Liver (tissue), 9 donors: ENCODE results near the gene ADAMTS5. TPM values are rescaled to one million over a fixed set of nuclear protein-coding genes. Genes with fewer than 3 reads are reported as not detected.

Experiments
- DNase-seq: peaks from one replicate; pipeline ENCODE4 v3.0.0-alpha.2; 2017; ENCODE audit warnings: low spot score
- H3K27ac ChIP-seq, 2 donors: one replicate each; pipeline ENCODE4 v1.7.0; 2013; ENCODE audit warnings: inconsistent platforms in 2 of 2, low read length in 2 of 2, control low read depth in 1 of 2, low read depth in 1 of 2, mild to moderate bottlenecking in 1 of 2
- H3K27me3 ChIP-seq, 4 donors: one replicate each; pipeline versions ENCODE4 v1.6.1 to v1.7.0; 2013; ENCODE audit warnings: low read length in 3 of 4, inconsistent platforms in 1 of 4, mild to moderate bottlenecking in 1 of 4, moderate library complexity in 1 of 4; ENCODE audit not compliant: control insufficient read depth in 4 of 4, insufficient read depth in 4 of 4
- H3K36me3 ChIP-seq, 4 donors: one replicate each; pipeline versions ENCODE4 v1.6.1 to v1.7.0; 2013; ENCODE audit warnings: low read length in 3 of 4, mild to moderate bottlenecking in 3 of 4, low read depth in 1 of 4, moderate library complexity in 1 of 4; ENCODE audit not compliant: control insufficient read depth in 4 of 4, insufficient read depth in 3 of 4
- H3K4me1 ChIP-seq, 4 donors: one replicate each; pipeline versions ENCODE4 v1.6.1 to v1.7.0; 2013; ENCODE audit warnings: low read length in 3 of 4, mild to moderate bottlenecking in 3 of 4, moderate library complexity in 1 of 4; ENCODE audit not compliant: control insufficient read depth in 4 of 4, insufficient read depth in 4 of 4
- H3K4me3 ChIP-seq, 3 donors: one replicate each; pipeline versions ENCODE4 v1.6.1 to v1.7.0; 2013; ENCODE audit warnings: low read length in 3 of 3, control low read depth in 1 of 3, low read depth in 1 of 3, mild to moderate bottlenecking in 1 of 3
- H3K9ac ChIP-seq, 2 donors: one replicate each; pipeline ENCODE4 v1.7.0; 2013; ENCODE audit warnings: low read length in 2 of 2, mild to moderate bottlenecking in 2 of 2, moderate library complexity in 2 of 2, control low read depth in 1 of 2, low read depth in 1 of 2
- H3K9me3 ChIP-seq, 4 donors: one replicate each; pipeline versions ENCODE4 v1.6.1 to v1.7.0; 2013; ENCODE audit warnings: low read length in 3 of 4; ENCODE audit not compliant: control insufficient read depth in 4 of 4
- ATF3 ChIP-seq: IDR thresholded peaks from 2 replicates; pipeline ENCODE4 v1.6.1; 2016; ENCODE audit warnings: antibody characterized with exemption
- CTCF ChIP-seq: fragments of 150-350 bp; IDR thresholded peaks from 2 replicates; pipeline ENCODE4 v1.5.1; 2017; ENCODE audit warnings: improper control_type of control experiment, low read depth, low read length; ENCODE audit not compliant: missing input control
- EGR1 ChIP-seq, 2 donors: IDR thresholded peaks; 2 replicates each; pipeline ENCODE4 v1.6.1; 2016 to 2018; ENCODE audit warnings: antibody characterized with exemption in 2 of 2, low read depth in 2 of 2
- FOXA1 ChIP-seq: IDR thresholded peaks from 2 replicates; pipeline ENCODE4 v1.6.1; 2016; ENCODE audit warnings: antibody characterized with exemption
- FOXA2 ChIP-seq: IDR thresholded peaks from 2 replicates; pipeline ENCODE4 v1.6.1; 2016; ENCODE audit warnings: antibody characterized with exemption
- GABPA ChIP-seq, 2 donors: IDR thresholded peaks in 1 of 2; conservative IDR thresholded peaks in 1 of 2; 2 replicates each; pipeline ENCODE4 v1.6.1; 2016; ENCODE audit warnings: antibody characterized with exemption in 2 of 2, mild to moderate bottlenecking in 1 of 2, moderate library complexity in 1 of 2
- HNF4A ChIP-seq, 2 donors: conservative IDR thresholded peaks; 2 replicates each; pipeline ENCODE4 v1.6.1; 2016; ENCODE audit warnings: antibody characterized with exemption in 2 of 2, mild to moderate bottlenecking in 2 of 2
- HNF4G ChIP-seq: IDR thresholded peaks from 2 replicates; pipeline ENCODE4 v1.6.1; 2016; ENCODE audit warnings: antibody characterized with exemption
- JUND ChIP-seq, 2 donors: IDR thresholded peaks; 2 replicates each; pipeline ENCODE4 v1.6.1; 2016; ENCODE audit warnings: antibody characterized with exemption in 2 of 2
- NR2F2 ChIP-seq: IDR thresholded peaks from 2 replicates; pipeline ENCODE4 v1.6.1; 2016; ENCODE audit warnings: antibody characterized with exemption
- RAD21 ChIP-seq, 2 donors: IDR thresholded peaks; 2 replicates each; pipeline ENCODE4 v1.6.1; 2016; ENCODE audit warnings: antibody characterized with exemption in 2 of 2, mild to moderate bottlenecking in 2 of 2
- RXRA ChIP-seq, 2 donors: IDR thresholded peaks; 2 replicates each; pipeline ENCODE4 v1.6.1; 2017 to 2018; ENCODE audit warnings: antibody characterized with exemption in 2 of 2, mild to moderate bottlenecking in 1 of 2
- SP1 ChIP-seq: IDR thresholded peaks from 2 replicates; pipeline ENCODE4 v1.6.1; 2018; ENCODE audit warnings: antibody characterized with exemption, mild to moderate bottlenecking
- TAF1 ChIP-seq: conservative IDR thresholded peaks from 2 replicates; pipeline ENCODE4 v1.6.1; 2016; ENCODE audit warnings: antibody characterized with exemption, mild to moderate bottlenecking
- YY1 ChIP-seq: IDR thresholded peaks from 2 replicates; pipeline ENCODE4 v1.6.1; 2016; ENCODE audit warnings: antibody characterized with exemption, mild to moderate bottlenecking
- WGBS: extraction: QIAGEN DNeasy Blood & Tissue Kit; methylation state at CpG from one replicate; pipeline ENCODE4 v1.1.7; 2013; 5-methylcytosine and 5-hydroxymethylcytosine counted together
- polyA plus RNA-seq, 2 donors: library from polyadenylated mRNA; stranded (reverse) in 1 of 2; unstranded in 1 of 2; fragments of 200-250 nt in 1 of 2; fragments of >200 nt in 1 of 2; fragmentation: Nextera tagmentation in 1 of 2; extraction: Ambion mirVana in 1 of 2; gene quantifications; one replicate each; pipeline versions ENCODE4 v1.2.1 to v1.2.3, GENCODE V29; 2013 to 2015
- total RNA-seq, 2 donors: library from RNA; depleted of rRNA; stranded (reverse); fragments of >200 nt; gene quantifications; one replicate each; pipeline ENCODE4 v1.2.3, GENCODE V29; 2014
- TF ChIP-seq, protein P1 (sequence below): IDR thresholded peaks from 2 replicates; pipeline ENCODE4 v1.6.1; 2016; ENCODE audit warnings: antibody characterized with exemption, mild to moderate bottlenecking
- TF ChIP-seq, protein P2 (sequence below): IDR thresholded peaks from 2 replicates; pipeline ENCODE4 v1.6.1; 2016; ENCODE audit warnings: antibody characterized with exemption
- TF ChIP-seq, protein P3 (sequence below): IDR thresholded peaks from 2 replicates; pipeline ENCODE4 v1.6.1; 2016; ENCODE audit warnings: antibody characterized with exemption
- donor health status: healthy.
- donor health status: healthy.
- donor health status: healthy.
- donor health status: healthy.
- donor health status: healthy.

Gene ADAMTS5
- total and polyA plus RNA-seq, 4 donors = 0.43 to 2.5 (median 0.70) TPM

- TF ChIP-seq, protein P1, sequence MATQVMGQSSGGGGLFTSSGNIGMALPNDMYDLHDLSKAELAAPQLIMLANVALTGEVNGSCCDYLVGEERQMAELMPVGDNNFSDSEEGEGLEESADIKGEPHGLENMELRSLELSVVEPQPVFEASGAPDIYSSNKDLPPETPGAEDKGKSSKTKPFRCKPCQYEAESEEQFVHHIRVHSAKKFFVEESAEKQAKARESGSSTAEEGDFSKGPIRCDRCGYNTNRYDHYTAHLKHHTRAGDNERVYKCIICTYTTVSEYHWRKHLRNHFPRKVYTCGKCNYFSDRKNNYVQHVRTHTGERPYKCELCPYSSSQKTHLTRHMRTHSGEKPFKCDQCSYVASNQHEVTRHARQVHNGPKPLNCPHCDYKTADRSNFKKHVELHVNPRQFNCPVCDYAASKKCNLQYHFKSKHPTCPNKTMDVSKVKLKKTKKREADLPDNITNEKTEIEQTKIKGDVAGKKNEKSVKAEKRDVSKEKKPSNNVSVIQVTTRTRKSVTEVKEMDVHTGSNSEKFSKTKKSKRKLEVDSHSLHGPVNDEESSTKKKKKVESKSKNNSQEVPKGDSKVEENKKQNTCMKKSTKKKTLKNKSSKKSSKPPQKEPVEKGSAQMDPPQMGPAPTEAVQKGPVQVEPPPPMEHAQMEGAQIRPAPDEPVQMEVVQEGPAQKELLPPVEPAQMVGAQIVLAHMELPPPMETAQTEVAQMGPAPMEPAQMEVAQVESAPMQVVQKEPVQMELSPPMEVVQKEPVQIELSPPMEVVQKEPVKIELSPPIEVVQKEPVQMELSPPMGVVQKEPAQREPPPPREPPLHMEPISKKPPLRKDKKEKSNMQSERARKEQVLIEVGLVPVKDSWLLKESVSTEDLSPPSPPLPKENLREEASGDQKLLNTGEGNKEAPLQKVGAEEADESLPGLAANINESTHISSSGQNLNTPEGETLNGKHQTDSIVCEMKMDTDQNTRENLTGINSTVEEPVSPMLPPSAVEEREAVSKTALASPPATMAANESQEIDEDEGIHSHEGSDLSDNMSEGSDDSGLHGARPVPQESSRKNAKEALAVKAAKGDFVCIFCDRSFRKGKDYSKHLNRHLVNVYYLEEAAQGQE = no peak
- TF ChIP-seq, protein P2, sequence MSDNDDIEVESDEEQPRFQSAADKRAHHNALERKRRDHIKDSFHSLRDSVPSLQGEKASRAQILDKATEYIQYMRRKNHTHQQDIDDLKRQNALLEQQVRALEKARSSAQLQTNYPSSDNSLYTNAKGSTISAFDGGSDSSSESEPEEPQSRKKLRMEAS = no peak
- TF ChIP-seq EGR1 (IDR thresholded peaks at IDR 0.05; ENCODE audit: low read depth in 2 of 2) (no peak), RAD21 (IDR thresholded peaks at IDR 0.05) (no peak), HNF4G (no peak)
These were observed 52.3 kb downstream of the ADAMTS5 start (continued) for GRCh38 chr21:26914557-26914956.

DNA sequence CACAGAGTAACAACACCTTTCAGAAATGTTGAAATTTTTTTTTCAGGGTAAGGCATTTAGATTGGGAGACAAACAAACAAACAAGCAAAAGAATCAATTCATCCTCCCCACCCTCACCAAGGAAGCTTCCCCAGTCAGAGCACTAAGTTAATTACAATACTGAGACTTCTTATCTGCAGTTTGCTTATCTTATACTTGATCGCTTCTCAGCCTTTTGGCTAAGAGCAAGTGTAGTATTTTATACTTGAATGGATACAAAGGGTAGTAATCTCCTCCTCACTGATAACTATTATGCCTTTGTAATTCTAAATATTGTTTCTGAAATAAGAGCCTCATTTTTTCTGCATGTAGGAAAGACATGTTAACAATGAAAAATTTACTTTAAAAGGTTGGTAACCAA, 54.4 kb downstream of the ADAMTS5 start:
- no peak overlapping the region for H3K9ac ChIP-seq
- no peaks in the 10 kb centered on the region for H3K27me3 ChIP-seq
- TF ChIP-seq TAF1 = no peak
- no peak for TF ChIP-seq FOXA1
- TF ChIP-seq RAD21 (IDR thresholded peaks at IDR 0.05) = no peak
- no peak for TF ChIP-seq RXRA (IDR thresholded peaks at IDR 0.05)
- TF ChIP-seq NR2F2 = no peak
- no peak for TF ChIP-seq GABPA (IDR thresholded peaks at IDR 0.05 in 1 of 2, conservative IDR thresholded peaks at IDR 0.05 in 1 of 2)
- no peak for TF ChIP-seq HNF4A (conservative IDR thresholded peaks at IDR 0.05)
- TF ChIP-seq YY1 = no peak
- no peak for TF ChIP-seq HNF4G
- no peak for TF ChIP-seq FOXA2
- TF ChIP-seq CTCF = no peak
- TF ChIP-seq, protein P3, sequence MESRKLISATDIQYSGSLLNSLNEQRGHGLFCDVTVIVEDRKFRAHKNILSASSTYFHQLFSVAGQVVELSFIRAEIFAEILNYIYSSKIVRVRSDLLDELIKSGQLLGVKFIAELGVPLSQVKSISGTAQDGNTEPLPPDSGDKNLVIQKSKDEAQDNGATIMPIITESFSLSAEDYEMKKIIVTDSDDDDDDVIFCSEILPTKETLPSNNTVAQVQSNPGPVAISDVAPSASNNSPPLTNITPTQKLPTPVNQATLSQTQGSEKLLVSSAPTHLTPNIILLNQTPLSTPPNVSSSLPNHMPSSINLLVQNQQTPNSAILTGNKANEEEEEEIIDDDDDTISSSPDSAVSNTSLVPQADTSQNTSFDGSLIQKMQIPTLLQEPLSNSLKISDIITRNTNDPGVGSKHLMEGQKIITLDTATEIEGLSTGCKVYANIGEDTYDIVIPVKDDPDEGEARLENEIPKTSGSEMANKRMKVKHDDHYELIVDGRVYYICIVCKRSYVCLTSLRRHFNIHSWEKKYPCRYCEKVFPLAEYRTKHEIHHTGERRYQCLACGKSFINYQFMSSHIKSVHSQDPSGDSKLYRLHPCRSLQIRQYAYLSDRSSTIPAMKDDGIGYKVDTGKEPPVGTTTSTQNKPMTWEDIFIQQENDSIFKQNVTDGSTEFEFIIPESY = no peak
- TF ChIP-seq, protein P2 = no peak
- TF ChIP-seq ATF3 = no peak
- no peak for TF ChIP-seq SP1
- no peak for TF ChIP-seq JUND (IDR thresholded peaks at IDR 0.05)
- no peak for TF ChIP-seq EGR1 (IDR thresholded peaks at IDR 0.05; ENCODE audit: low read depth in 2 of 2)
- TF ChIP-seq, protein P1 = no peak
- 94% methylated on average over 1 of the region's 1 CpG for WGBS
- H3K27ac ChIP-seq = no peak overlapping the region
- H3K9me3 ChIP-seq = peaks cover 3 to 6% (median 4%) of the 10 kb centered on the region in 4 donors
- no peaks in the 10 kb centered on the region for H3K36me3 ChIP-seq
- H3K4me3 ChIP-seq = no peak overlapping the region
- no peak for DNase-seq
- H3K4me1 ChIP-seq = no peaks in the 10 kb centered on the region
